SK-N-SH (cell line): Measurements from ENCODE around the gene PIK3R5. TPM values are rescaled to one million over a fixed set of nuclear protein-coding genes. Genes with fewer than 3 reads are reported as not detected.

Experiments used
- CTCF ChIA-PET: fragments of 300-600, 350-600 bp; formaldehyde crosslinking; extraction: SDS; loops from one replicate; lab custom pipeline; 2021; lab: Yijun Ruan, JAX
- POLR2A ChIA-PET: fragments of 350-600 bp; sonication (Branson Sonifier 250); formaldehyde crosslinking; extraction: SDS; loops from one replicate; lab custom pipeline; 2020; ENCODE audit warnings: antibody characterized with exemption, inconsistent platforms; lab: Yijun Ruan, JAX
- DNase-seq: peaks from one replicate; pipeline ENCODE4 v3.0.0; 2012
- H2AFZ ChIP-seq: fragments of 200-600 bp; sonication (generic); 2 replicates; pipeline ENCODE4 v1.8.1; 2016; ENCODE audit warnings: antibody characterized with exemption, mild to moderate bottlenecking, low read depth
- H3F3A ChIP-seq: fragments of 200-600 bp; sonication (generic); replicated peaks from 2 replicates; pipeline ENCODE3; 2016; ENCODE audit warnings: antibody characterized with exemption, mild to moderate bottlenecking; ENCODE audit not compliant: insufficient read depth
- H3K27ac ChIP-seq, 2 experiments: fragments of 200-500 bp in 1 of 2; fragments of 200-600 bp in 1 of 2; sonication (Bioruptor generic) in 1 of 2; sonication (generic), shearing (Covaris generic) in 1 of 2; 2 replicates each; pipeline versions ENCODE4 v1.5.1 to v1.6.1; 2014 to 2016; ENCODE audit warnings: low read depth in 2 of 2, inconsistent platforms in 1 of 2, low read length in 1 of 2, mild to moderate bottlenecking in 1 of 2, mixed read lengths in 1 of 2
- H3K27me3 ChIP-seq: fragments of 200-600 bp; sonication (generic), shearing (Covaris generic); 2 replicates; pipeline ENCODE4 v1.6.1; 2016; ENCODE audit warnings: mixed run types; ENCODE audit not compliant: insufficient read depth
- H3K36me3 ChIP-seq, 2 experiments: fragments of 200-500 bp in 1 of 2; fragments of 200-600 bp in 1 of 2; sonication (Bioruptor generic) in 1 of 2; sonication (generic) in 1 of 2; replicated peaks in 1 of 2; 2 replicates each; pipeline versions ENCODE3 to v1.5.1; 2014 to 2016; ENCODE audit warnings: low read length in 1 of 2, mild to moderate bottlenecking in 1 of 2; ENCODE audit not compliant: insufficient read depth in 2 of 2, control insufficient read depth in 1 of 2
- H3K4me1 ChIP-seq, 2 experiments: fragments of 200-500 bp in 1 of 2; fragments of 200-600 bp in 1 of 2; sonication (Bioruptor generic) in 1 of 2; sonication (generic), shearing (Covaris generic) in 1 of 2; 2 replicates each; pipeline versions ENCODE4 v1.5.1 to v1.6.1; 2014 to 2016; ENCODE audit warnings: low read depth in 1 of 2, low read length in 1 of 2, mixed run types in 1 of 2; ENCODE audit not compliant: insufficient read depth in 2 of 2, control insufficient read depth in 1 of 2
- H3K4me2 ChIP-seq: fragments of 200-600 bp; sonication (generic), shearing (Covaris generic); 2 replicates; pipeline ENCODE4 v1.6.1; 2017; ENCODE audit warnings: mixed run types
- H3K4me3 ChIP-seq, 2 experiments: fragments of 200-500 bp in 1 of 2; fragments of 200-600 bp in 1 of 2; sonication (Bioruptor generic) in 1 of 2; sonication (generic), shearing (Covaris generic) in 1 of 2; 2 replicates each; pipeline versions ENCODE4 v1.5.1 to v1.8.1; 2014 to 2016; ENCODE audit warnings: low read depth in 2 of 2, inconsistent platforms in 1 of 2, low read length in 1 of 2, mild to moderate bottlenecking in 1 of 2, mixed read lengths in 1 of 2, moderate library complexity in 1 of 2
- H3K79me2 ChIP-seq: fragments of 200-600 bp; sonication (generic); 2 replicates; pipeline ENCODE4 v1.8.1; 2017; ENCODE audit warnings: mild to moderate bottlenecking; ENCODE audit not compliant: insufficient read depth
- H3K9ac ChIP-seq: fragments of 200-600 bp; sonication (generic); 2 replicates; pipeline ENCODE4 v1.6.1; 2017; ENCODE audit warnings: mixed run types
- H3K9me2 ChIP-seq: fragments of 200-600 bp; sonication (generic); 2 replicates; pipeline ENCODE4 v1.6.1; 2017; ENCODE audit warnings: mixed run types
- H3K9me3 ChIP-seq: fragments of 200-600 bp; sonication (generic); 2 replicates; pipeline ENCODE4 v1.6.1; 2017; ENCODE audit warnings: mixed run types, mild to moderate bottlenecking, moderate library complexity
- H4K20me1 ChIP-seq: fragments of 200-600 bp; sonication (generic); 2 replicates; pipeline ENCODE4 v1.6.1; 2017; ENCODE audit warnings: mild to moderate bottlenecking, mixed run types; ENCODE audit not compliant: insufficient read depth
- CHD2 ChIP-seq: fragments of 150-350 bp; IDR thresholded peaks from 2 replicates; pipeline ENCODE4 v1.6.1; 2018; ENCODE audit warnings: low read length; ENCODE audit not compliant: partially characterized antibody
- EZH2phosphoT487 ChIP-seq: fragments of 200-600 bp; sonication (generic); IDR thresholded peaks from 2 replicates; pipeline ENCODE4 v1.6.1; 2017; ENCODE audit warnings: low read depth, mixed run types, mild to moderate bottlenecking, antibody characterized with exemption, moderate library complexity, borderline replicate concordance
- FOSL2 ChIP-seq: IDR thresholded peaks from 2 replicates; pipeline ENCODE4 v1.4.0; 2012; ENCODE audit warnings: low read depth, mild to moderate bottlenecking, moderate library complexity, borderline replicate concordance
- FOXJ3 ChIP-seq: sonication (generic); formaldehyde crosslinking; IDR thresholded peaks from 2 replicates; pipeline ENCODE4 v1.5.1; 2020; ENCODE audit warnings: mild to moderate bottlenecking, missing genetic modification reagents
- FOXM1 ChIP-seq: IDR thresholded peaks from 2 replicates; pipeline ENCODE4 v1.4.0; 2012; ENCODE audit warnings: low read depth, mild to moderate bottlenecking
- GATA2 ChIP-seq: sonication (generic); formaldehyde crosslinking; IDR thresholded peaks from 2 replicates; pipeline ENCODE4 v1.5.0; 2020; ENCODE audit warnings: mild to moderate bottlenecking, missing genetic modification reagents
- IRF3 ChIP-seq: fragments of 150-350 bp; IDR thresholded peaks from 2 replicates; pipeline ENCODE4 v1.6.1; 2016; ENCODE audit warnings: mild to moderate bottlenecking, low read depth, low read length
- JUND ChIP-seq: IDR thresholded peaks from 2 replicates; pipeline ENCODE4 v1.4.0; 2012
- MEF2A ChIP-seq: IDR thresholded peaks from 2 replicates; pipeline ENCODE4 v1.4.0; 2012; ENCODE audit warnings: low read depth, borderline replicate concordance
- PBX3 ChIP-seq: IDR thresholded peaks from 2 replicates; pipeline ENCODE4; 2012
- POLR2AphosphoS5 ChIP-seq: IDR thresholded peaks from 2 replicates; pipeline ENCODE4 v1.6.1; 2012; ENCODE audit warnings: low read depth, low read length
- RFX5 ChIP-seq: IDR thresholded peaks from 2 replicates; pipeline ENCODE4 v1.6.1; 2012; ENCODE audit warnings: mild to moderate bottlenecking, improper control_type of control experiment, low read length
- SIN3A ChIP-seq: IDR thresholded peaks from 2 replicates; pipeline ENCODE4 v1.6.1; 2012; ENCODE audit warnings: low read depth, mild to moderate bottlenecking, low read length, moderate library complexity, borderline replicate concordance
- SMC3 ChIP-seq: IDR thresholded peaks from 2 replicates; pipeline ENCODE4 v1.6.1; 2012; ENCODE audit warnings: low read depth, low read length, improper control_type of control experiment
- TEAD4 ChIP-seq: IDR thresholded peaks from 2 replicates; pipeline ENCODE4 v1.4.0; 2012; ENCODE audit warnings: mild to moderate bottlenecking, borderline replicate concordance; ENCODE audit not compliant: insufficient read depth
- USF1 ChIP-seq: IDR thresholded peaks from 2 replicates; pipeline ENCODE4 v1.4.0; 2012; ENCODE audit warnings: low read depth, borderline replicate concordance
- YY1 ChIP-seq: IDR thresholded peaks from 2 replicates; pipeline ENCODE4 v1.4.0; 2012; ENCODE audit warnings: low read depth, mild to moderate bottlenecking
- ZBTB33 ChIP-seq: IDR thresholded peaks from 2 replicates; pipeline ENCODE4 v1.4.0; 2012; ENCODE audit warnings: low read depth, borderline replicate concordance
- WGBS: methylation state at CpG from one replicate; pipeline ENCODE4 v1.1.6; 2017; ENCODE audit warnings: low lambda C conversion rate; 5-methylcytosine and 5-hydroxymethylcytosine counted together
- polyA plus RNA-seq, 3 experiments: library from polyadenylated mRNA; depleted of rRNA; stranded (reverse); fragments of >200 nt; gene quantifications; 2 replicates each; pipeline ENCODE4 v1.2.3, GENCODE V29; 2012

The PIK3R5 gene
- polyA plus RNA-seq, 1 of the 3 experiments (the other 2 are of a cell fraction): not detected

- no peak for DNase-seq
- Histone ChIP-seq H3K4me2 (no peak overlapping the region), H3K79me2 (no peaks in the 10 kb centered on the region), H2AFZ (no peak overlapping the region), H3K4me1 (no peaks in the 10 kb centered on the region), H3K9ac (no peak overlapping the region), H3K27me3 (peaks cover 18% of the 10 kb centered on the region; the same call in 1 of the 2 replicates), H3K9me3 (no peaks in the 10 kb centered on the region), H3K9me2 (no peaks in the 10 kb centered on the region), H3K36me3 (no peaks in the 10 kb centered on the region), H3K4me3 (no peak overlapping the region), H4K20me1 (no peaks in the 10 kb centered on the region), H3F3A (no peaks in the 10 kb centered on the region), H3K27ac (no peak overlapping the region)
- TF ChIP-seq IRF3: no peak
- WGBS: 42% methylated on average over 5 of the region's 5 CpGs
- ChIA-PET CTCF (no interaction called here), POLR2A (no interaction called here)
Measured at GRCh38 chr17:8851600-8851999, 113.9 kb downstream of the PIK3R5 start.

- Histone ChIP-seq H3K27ac (no peak overlapping the region), H3K79me2 (no peaks in the 10 kb centered on the region), H3K4me1 (no peaks in the 10 kb centered on the region), H3K36me3 (no peaks in the 10 kb centered on the region), H3K27me3 (peaks cover 13% of the 10 kb centered on the region; the same call in 1 of the 2 replicates), H4K20me1 (no peaks in the 10 kb centered on the region), H3K9ac (no peak overlapping the region), H3K9me3 (no peaks in the 10 kb centered on the region), H2AFZ (no peak overlapping the region), H3K9me2 (no peaks in the 10 kb centered on the region), H3F3A (no peaks in the 10 kb centered on the region), H3K4me3 (no peak overlapping the region), H3K4me2 (no peak overlapping the region)
- DNase-seq: no peak
- TF ChIP-seq USF1 (no peak), SIN3A (no peak), IRF3 (no peak), MEF2A (no peak), PBX3 (no peak), TEAD4 (no peak), FOXM1 (no peak), ZBTB33 (no peak), GATA2 (CRISPR knock-in tag) (no peak), RFX5 (no peak), CHD2 (no peak), SMC3 (no peak), POLR2AphosphoS5 (no peak), JUND (no peak), EZH2phosphoT487 (no peak), YY1 (no peak), FOXJ3 (no peak), FOSL2 (no peak)
- ChIA-PET POLR2A (interaction anchor here (0.6 kb wide), 2 partner anchors 135 to 765 kb away, joined by 3 to 5 read pairs; no protein-coding TSS in a partner anchor), CTCF (interaction anchor here (0.8 to 2.1 kb wide), 2 partner anchors 10 to 16 kb away, joined by 3 to 5 read pairs; no protein-coding TSS in a partner anchor)
- 2% methylated on average over 4 of the region's 4 CpGs for WGBS
Measured at GRCh38 chr17:8849311-8850041, 116.0 kb downstream of the PIK3R5 start.
